Measurements from ENCODE around the gene OBSL1. TPM values are rescaled to one million over a fixed set of nuclear protein-coding genes. Genes with fewer than 3 reads are reported as not detected.

The OBSL1 gene
- total RNA-seq, 1 experiment from 2014 or later = 25.5 TPM

GRCh38 chr2:219512524-219513216 lies 58.7 kb downstream of the OBSL1 start:
- no TSS peak for BruUV-seq (replicated peaks)

DNA sequence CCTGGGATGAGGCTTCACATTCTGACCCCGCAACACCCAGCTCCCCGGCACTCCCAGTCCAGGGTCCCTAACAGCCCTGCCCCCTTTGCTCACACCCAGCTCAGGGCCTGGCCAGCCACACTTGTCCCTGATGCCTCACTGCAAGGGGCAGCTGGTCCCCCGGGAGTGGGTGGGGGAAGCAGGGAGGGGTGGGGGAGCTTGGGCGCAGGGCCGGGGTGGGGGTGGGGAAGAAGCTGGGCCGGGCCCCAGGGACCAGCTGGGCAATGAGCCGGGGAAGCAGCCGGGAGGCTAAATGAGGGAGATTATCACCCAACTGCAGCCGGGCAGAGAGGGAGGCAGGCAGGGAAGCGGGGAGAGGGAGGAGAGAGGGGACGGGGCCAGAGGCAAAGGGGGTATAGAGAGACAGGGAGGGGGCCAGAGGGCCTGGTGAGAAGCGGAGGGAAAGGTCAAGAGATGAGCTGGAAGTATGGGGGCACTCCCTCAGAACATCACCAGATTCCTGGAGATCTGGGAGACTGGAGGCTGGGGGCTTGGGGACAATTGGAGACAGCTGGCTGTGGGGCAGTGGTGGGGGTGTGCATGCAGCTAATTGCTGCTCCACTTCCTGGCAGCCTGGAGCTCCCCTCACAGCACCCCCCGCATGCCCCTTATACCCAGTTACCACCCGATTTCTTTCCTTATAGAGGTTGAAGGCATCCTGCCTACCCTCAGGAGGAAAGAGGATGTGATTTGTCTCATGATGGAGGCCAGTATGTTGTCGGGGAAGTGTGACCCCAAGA lies 59.6 kb downstream of the OBSL1 start:
- POLR2A ChIA-PET = no interaction called here
- Histone ChIP-seq H3K27ac (ENCODE audit: low read length) (no peak overlapping the region), H3K36me3 (ENCODE audit: control insufficient read depth, insufficient read depth, low read length) (no peaks in the 10 kb centered on the region), H3K4me3 (ENCODE audit: low read depth in 2 of 2, low read length in 2 of 2) (no peak overlapping the region), H3K4me1 (ENCODE audit: control insufficient read depth, insufficient read depth, low read length) (peaks cover 22% of the 10 kb centered on the region), H3K9me3 (ENCODE audit: control insufficient read depth, insufficient read depth, low read depth, low read length) (no peaks in the 10 kb centered on the region), H3K27me3 (ENCODE audit: control insufficient read depth, insufficient read depth, low read length) (no peaks in the 10 kb centered on the region; the same call in 1 of the 2 replicates)
- DNase-seq (ENCODE audit: low read depth, low spot score) = no peak
- CTCF ChIA-PET = interaction anchor here (0.5 to 1.3 kb wide), 8 partner anchors 9 to 113 kb away, joined by 3 to 14 read pairs (median 4); partner anchors contain the start of gene GMPPA
- in situ Hi-C loops (cut with HindIII; ENCODE audit: low pct_unique_long_range_greater_than_20kb, low sequenced_read_pairs) (no loop called here), intact Hi-C loops (cut with micrococcal nuclease; ENCODE audit: unreplicated experiment) (no loop called here)
- TF ChIP-seq CTCF (IDR thresholded peaks at IDR 0.05) (no peak), TCF7L2 (IDR thresholded peaks at IDR 0.05; ENCODE audit: low read depth, low read length) (no peak), POLR2AphosphoS5 (IDR thresholded peaks at IDR 0.05; ENCODE audit: low read depth, low read length) (no peak), SIN3A (IDR thresholded peaks at IDR 0.05; ENCODE audit: borderline replicate concordance, insufficient read depth, low read depth, low read length) (no peak)
- no TSS peak for BruUV-seq (replicated peaks)
- no peak for ATAC-seq

More at GRCh38 chr2:219512524-219513216, 58.7 kb downstream of the OBSL1 start:
- ATAC-seq (no peak), DNase-seq (ENCODE audit: low read depth, low spot score) (no peak)
- in situ Hi-C loops (cut with HindIII; ENCODE audit: low pct_unique_long_range_greater_than_20kb, low sequenced_read_pairs) (no loop called here), intact Hi-C loops (cut with micrococcal nuclease; ENCODE audit: unreplicated experiment) (no loop called here)
- TF ChIP-seq POLR2AphosphoS5 (IDR thresholded peaks at IDR 0.05; ENCODE audit: low read depth, low read length) (no peak), TCF7L2 (IDR thresholded peaks at IDR 0.05; ENCODE audit: low read depth, low read length) (no peak), CTCF (IDR thresholded peaks at IDR 0.05) (no peak), SIN3A (IDR thresholded peaks at IDR 0.05; ENCODE audit: borderline replicate concordance, insufficient read depth, low read depth, low read length) (no peak)
- TF ChIP-seq, protein P1, sequence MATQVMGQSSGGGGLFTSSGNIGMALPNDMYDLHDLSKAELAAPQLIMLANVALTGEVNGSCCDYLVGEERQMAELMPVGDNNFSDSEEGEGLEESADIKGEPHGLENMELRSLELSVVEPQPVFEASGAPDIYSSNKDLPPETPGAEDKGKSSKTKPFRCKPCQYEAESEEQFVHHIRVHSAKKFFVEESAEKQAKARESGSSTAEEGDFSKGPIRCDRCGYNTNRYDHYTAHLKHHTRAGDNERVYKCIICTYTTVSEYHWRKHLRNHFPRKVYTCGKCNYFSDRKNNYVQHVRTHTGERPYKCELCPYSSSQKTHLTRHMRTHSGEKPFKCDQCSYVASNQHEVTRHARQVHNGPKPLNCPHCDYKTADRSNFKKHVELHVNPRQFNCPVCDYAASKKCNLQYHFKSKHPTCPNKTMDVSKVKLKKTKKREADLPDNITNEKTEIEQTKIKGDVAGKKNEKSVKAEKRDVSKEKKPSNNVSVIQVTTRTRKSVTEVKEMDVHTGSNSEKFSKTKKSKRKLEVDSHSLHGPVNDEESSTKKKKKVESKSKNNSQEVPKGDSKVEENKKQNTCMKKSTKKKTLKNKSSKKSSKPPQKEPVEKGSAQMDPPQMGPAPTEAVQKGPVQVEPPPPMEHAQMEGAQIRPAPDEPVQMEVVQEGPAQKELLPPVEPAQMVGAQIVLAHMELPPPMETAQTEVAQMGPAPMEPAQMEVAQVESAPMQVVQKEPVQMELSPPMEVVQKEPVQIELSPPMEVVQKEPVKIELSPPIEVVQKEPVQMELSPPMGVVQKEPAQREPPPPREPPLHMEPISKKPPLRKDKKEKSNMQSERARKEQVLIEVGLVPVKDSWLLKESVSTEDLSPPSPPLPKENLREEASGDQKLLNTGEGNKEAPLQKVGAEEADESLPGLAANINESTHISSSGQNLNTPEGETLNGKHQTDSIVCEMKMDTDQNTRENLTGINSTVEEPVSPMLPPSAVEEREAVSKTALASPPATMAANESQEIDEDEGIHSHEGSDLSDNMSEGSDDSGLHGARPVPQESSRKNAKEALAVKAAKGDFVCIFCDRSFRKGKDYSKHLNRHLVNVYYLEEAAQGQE (IDR thresholded peaks at IDR 0.05; ENCODE audit: insufficient read depth in 1 of 2, low read depth in 2 of 2, low read length in 1 of 2) = no peak
- no peak overlapping the region for H3K4me3 ChIP-seq (ENCODE audit: low read depth in 2 of 2, low read length in 2 of 2)
- POLR2A ChIA-PET = no interaction called here
- CTCF ChIA-PET = no interaction called here
- H3K36me3 ChIP-seq (ENCODE audit: control insufficient read depth, insufficient read depth, low read length) = no peaks in the 10 kb centered on the region
- H3K27me3 ChIP-seq (ENCODE audit: control insufficient read depth, insufficient read depth, low read length) = no peaks in the 10 kb centered on the region; the same call in 1 of the 2 replicates
- H3K4me1 ChIP-seq (ENCODE audit: control insufficient read depth, insufficient read depth, low read length) = peaks cover 20% of the 10 kb centered on the region
- H3K27ac ChIP-seq (ENCODE audit: low read length) = no peak overlapping the region
- no peaks in the 10 kb centered on the region for H3K9me3 ChIP-seq (ENCODE audit: control insufficient read depth, insufficient read depth, low read depth, low read length)

Measured in Panc1 (cell line).